Skin of body (tissue), 2 donors: Measurements from ENCODE around the gene MT1F. TPM values are rescaled to one million over a fixed set of nuclear protein-coding genes. Genes with fewer than 3 reads are reported as not detected.
"Not testable (repeated sequence)": the region's sequence is repeated elsewhere in the genome, so short reads cannot be mapped to it uniquely, and the experiment has no call there.

ENCODE experiments used
- DNase-seq: peaks from one replicate; lab custom pipeline; 2025; lab: John Stamatoyannopoulos, UW
- total RNA-seq: library from RNA; depleted of rRNA; stranded (reverse); fragments of >200 nt; gene quantifications from one replicate; pipeline ENCODE4 v1.2.3, GENCODE V29; 2014

The MT1F gene
- 0.49 TPM for total RNA-seq

DNA sequence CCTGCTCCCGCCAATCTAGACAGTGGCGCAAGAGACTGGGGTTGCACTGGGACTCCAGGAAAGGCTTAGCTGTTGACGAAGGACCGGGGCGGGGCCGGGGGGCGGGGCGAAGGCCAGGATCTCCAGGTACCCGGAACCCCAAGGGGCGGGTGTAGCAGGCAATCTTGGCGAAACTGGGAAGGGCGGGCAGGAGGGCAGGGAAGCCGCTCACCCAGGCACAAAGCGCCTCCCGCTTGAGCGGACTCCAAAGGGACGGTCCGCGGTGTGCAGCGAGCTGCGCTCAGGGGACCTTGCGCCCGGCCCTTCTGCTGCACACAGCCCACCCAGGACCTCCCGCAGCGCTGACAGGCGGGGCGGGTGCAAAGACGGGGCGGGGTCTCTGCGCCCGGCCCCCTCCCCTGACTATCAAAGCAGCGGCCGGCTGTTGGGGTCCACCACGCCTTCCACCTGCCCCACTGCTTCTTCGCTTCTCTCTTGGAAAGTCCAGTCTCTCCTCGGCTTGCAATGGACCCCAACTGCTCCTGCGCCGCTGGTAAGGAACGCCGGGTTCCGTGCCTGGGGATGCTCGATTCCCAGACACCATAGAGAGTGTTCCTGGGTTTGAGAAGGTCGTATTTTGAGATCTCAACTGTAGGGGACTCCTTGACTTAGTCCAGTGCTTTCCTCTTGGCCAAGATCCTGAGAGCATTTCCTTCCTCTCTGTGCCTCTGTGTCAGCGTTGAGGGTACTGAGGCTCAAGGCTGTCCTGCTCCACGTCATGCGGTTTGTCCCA is at the start of gene MT1F:
Gene MT1F, plus strand, starts transcription at position 405 of the 772 bp plus-strand sequence. Its CDS starts 100 bp downstream, at position 505.
- no peak for DNase-seq

DNA sequence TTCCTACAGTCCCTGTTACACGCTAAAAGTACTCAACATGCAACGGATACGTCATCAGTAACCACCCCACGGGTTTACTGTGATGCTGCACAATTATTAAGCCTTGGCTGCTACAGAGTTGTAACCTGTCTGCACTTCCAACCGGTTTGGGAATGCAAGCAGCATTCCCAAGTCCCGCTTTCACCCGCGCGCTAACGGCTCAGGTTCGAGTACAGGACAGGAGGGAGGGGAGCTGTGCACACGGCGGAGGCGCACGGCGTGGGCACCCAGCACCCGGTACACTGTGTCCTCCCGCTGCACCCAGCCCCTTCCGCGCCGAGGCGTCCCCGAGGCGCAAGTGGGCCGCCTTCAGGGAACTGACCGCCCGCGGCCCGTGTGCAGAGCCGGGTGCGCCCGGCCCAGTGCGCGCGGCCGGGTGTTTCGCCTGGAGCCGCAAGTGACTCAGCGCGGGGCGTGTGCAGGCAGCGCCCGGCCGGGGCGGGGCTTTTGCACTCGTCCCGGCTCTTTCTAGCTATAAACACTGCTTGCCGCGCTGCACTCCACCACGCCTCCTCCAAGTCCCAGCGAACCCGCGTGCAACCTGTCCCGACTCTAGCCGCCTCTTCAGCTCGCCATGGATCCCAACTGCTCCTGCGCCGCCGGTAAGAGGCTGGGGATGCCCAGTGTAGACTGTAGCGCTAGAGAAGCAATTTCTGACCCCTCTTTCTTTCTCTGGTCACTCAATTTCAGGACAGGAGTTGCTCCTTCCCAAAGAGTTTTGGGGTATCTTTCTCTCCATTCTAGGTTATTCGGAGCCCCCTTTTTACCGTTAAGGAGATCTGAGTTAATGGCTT is 49.5 kb upstream of the MT1F start, which contains the start of gene MT2A:
Gene MT2A, plus strand, starts transcription at position 542 of the 833 bp plus-strand sequence. Its CDS starts 72 bp downstream, at position 614.
- peak; percentile 92 for DNase-seq

DNA sequence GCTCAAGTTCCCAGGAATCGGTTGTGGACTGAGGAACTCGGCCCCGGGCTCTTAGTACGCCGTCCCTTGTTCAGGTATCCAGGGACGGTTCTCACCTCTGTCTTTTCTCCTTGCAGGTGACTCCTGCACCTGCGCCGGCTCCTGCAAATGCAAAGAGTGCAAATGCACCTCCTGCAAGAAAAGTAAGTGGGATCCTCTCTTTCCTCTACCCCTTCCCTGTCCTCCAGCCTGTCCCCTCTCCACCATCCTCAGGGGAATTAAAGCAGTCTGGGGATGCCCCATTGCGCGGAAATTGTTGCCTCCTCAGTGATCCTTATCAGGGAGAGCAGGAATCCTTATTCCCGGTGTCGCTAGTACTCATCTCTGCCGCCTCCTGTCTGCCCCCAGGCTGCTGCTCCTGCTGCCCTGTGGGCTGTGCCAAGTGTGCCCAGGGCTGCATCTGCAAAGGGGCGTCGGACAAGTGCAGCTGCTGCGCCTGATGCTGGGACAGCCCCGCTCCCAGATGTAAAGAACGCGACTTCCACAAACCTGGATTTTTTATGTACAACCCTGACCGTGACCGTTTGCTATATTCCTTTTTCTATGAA is 48.8 kb upstream of the MT1F start:
- no peak for DNase-seq

DNA sequence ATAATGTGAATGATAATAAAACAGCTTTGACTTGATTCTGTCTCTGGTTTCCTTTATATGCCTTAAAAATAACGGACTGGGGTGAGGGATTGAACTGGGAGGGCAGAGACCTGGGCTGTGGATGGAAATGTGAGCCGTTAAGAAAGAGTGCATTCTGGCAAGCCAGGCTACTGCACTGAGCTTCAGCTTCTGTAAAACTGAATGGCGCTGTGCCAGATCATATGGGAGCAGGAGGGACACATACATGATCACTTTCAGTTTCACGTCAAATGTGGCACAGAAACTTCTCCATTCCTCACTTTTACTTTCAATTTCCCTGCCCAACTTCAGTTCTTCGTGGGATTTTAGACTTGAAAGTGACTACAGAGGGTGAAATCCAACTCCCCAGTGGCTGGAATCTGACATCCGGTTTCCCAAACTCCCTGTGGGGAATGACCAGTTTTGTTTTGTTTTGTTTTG is 48.3 kb upstream of the MT1F start:
- DNase-seq = peak; percentile 86

DNA sequence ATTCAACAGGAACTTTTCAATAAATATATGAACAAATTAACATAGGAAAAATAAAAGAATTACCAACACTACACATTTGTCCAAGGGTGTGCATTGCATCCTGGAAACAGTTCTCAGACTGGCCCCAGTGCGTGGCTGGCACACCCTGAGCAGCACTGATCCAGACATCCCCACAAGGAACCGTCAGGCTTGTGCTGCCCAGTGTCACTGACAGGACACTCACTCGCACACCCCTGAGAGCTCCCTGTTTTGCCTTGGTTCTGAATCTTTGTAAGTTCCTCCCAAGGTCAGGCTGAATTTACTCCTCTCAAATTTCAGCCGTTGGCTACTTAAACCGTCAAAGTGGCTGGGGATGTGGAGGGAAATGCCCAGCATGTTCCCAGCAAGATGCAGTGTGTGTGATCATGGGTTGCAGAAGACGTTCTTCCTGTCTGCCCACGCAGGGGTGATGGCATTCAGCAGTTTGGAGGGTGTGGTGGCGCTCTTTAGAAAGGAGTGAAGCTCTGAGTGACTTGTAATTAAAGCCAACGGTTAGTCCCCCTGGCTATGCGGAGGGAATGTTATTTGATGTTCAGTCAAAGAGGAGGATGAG is 47.6 kb upstream of the MT1F start:
- peak; percentile 56 for DNase-seq

DNA sequence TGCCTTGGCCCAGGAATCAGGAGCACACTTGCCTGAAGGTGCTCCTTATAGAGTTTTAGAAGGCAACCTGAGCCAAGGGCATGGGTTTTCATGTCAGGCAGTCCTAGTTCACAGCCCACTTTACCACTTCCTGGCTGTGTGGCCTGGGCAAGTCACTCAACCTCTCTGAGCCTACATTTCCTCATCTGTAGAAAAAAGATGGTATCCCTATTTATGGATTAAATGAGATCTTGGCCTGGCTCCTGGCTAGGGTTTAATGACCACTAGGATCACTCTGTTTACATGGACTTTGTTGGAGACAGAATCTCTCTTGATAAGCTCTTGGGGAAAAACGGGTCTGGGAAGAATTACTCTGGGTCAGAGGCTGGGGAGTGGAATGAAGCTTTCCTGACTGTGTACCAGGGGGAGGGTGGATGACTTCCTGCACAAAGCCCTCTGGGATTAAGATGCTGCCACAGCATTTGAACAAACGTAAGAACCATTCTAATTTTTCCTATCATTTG is 47.1 kb upstream of the MT1F start:
- DNase-seq = peak; percentile 46

DNA sequence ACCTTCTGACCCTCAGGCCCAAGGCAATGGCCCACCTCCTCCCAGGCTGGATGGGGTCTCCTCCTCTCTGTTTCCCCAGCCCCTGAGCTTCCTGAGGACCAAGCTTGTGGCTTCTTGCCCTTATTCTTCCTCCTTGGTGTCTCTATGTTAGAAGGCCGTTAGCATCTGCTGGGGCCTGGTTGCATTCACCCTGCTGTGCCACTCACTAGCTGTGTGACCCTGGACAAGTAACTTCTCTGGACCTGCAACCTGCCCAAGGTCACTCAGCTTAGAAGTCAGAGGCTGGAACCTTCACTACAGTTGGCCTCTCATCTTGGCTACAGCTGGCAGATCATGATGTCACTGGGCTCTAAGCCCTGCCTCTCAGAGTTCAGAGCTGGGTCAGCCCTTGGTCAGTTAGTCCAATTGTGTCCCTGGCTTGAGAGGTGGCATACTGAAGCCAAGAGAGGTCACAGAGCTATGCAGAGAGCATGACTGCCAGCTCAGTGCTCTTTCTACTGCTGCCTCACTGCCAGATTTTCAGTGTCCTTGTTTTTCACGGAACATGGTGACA is 46.4 kb upstream of the MT1F start:
- DNase-seq = peak; percentile 8

DNA sequence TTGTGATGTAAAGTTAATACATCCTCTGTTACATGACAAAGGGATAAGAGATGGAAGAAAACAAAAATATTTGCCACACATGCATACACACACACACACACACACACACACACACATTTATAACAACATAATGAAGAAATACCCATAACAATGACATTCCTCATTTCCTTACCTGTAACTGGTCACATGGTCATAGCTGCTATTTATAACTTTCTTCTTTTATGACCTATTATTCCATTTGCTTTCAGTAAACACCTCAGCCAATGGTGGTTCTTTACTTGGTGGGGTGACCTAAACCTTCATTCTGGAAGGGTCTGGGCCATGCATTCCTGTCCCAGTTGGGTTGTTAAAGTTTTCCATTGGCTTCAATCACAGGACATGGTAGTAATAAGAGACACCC is 44.1 kb upstream of the MT1F start:
- no peak for DNase-seq

DNA sequence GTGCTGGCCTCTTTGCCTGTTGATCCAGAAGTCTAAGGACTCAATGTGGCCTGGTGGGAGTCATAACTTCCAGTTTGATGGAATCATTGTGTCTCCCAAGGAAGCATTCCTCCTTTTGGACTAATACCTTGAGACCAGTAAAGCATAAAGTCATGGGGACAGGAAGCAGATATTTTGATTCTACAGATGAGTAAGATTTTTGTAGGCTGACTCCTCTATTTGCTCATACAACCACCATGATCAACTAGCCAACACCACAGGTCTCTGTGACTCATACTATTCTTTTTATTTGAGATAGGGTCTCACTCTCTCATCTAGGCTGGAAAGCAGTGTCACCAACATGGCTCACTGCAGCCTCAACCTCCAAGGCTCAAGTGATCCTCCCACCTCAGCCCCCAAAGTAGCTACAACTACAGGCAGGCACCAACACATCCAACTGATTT is 43.2 kb upstream of the MT1F start:
- DNase-seq = no peak

DNA sequence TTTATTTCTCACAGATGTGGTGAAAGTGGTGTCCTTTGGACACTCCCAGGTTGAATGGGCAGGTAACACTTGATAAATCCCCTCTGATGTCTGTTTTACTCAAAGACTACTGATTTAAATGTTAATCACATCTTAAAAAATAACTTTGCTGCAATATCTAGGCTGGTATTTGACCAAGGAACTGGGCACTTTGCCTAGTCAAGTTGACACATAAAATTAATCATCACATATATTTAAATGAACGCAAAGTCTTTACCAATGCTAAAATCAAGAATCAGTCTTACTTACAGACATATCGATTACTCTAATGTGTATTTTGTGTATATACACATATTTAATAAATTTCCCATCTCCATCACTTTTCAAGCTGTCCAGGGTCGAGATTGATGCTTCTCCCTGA is 42.4 kb upstream of the MT1F start:
- DNase-seq = no peak

DNA sequence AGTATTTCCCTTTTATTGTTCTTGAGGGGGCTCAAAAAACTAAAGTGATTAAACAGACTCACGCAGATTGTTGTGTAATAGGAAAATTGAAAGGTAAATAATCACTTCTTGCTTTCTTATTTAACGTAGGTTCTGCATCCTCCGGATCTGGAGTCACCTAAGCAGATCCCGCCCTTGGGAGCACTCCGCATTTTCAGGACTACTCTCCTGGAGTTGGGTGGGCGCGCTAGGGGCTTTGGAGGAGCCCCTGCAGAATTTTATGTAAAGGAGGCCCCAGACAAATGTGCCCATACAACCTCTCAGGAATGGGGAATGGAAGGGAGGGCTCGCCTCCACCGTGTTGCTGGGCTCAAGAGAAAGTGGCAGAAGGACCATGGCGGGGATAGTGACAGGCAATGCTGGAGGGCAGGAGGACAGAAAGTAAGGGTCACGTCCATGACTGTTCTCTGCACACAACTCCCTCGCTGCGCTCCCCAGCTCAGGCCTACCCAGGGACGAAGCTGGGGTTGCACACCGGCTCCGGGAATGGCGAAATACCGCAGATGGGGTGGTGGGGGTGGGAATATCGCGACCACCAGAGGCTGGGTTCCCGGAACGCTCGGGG is 41.0 kb upstream of the MT1F start:
- no peak for DNase-seq

DNA sequence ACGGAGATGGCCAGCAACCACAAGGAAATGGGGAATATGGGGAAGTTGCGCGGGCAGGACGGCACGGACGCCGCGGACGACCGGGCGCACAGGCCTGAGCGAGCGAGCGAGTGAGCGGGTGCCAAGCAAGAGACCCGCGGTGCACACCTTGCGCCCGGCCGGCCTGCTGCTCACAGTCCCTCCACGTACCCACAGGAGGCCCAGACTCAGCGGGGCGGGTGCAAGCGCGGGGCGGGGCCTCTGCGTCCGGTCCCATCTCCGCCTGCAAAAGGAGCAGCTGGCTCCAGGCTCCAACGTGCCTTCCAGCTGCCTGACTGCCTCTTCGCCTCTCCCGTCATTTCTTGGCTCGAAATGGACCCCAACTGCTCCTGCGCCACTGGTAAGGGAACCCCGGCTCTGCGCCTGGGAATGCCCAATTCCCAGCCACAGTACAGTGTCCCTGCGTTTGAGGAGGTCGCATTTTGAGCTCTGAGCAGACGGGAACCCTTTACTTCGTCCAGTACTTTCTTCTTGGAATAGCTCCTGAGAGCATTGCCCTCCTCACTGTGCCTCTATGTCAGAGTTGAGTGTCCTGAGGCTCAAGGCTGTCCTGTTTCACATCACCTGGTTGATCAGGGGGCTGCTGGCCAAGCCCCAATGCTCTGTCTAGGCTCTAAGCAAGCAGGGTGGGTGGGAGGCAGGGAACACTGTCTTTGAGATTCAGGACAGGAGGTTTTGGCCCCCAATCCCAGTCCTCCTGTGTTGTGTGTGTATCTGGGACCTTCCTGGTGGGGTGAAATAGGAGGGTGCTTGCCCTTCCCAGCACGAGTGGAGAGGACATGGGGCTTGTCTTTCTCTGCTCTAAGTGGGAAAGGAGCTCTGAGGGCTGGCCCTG is 40.3 kb upstream of the MT1F start:
- DNase-seq = peak; percentile 58

DNA sequence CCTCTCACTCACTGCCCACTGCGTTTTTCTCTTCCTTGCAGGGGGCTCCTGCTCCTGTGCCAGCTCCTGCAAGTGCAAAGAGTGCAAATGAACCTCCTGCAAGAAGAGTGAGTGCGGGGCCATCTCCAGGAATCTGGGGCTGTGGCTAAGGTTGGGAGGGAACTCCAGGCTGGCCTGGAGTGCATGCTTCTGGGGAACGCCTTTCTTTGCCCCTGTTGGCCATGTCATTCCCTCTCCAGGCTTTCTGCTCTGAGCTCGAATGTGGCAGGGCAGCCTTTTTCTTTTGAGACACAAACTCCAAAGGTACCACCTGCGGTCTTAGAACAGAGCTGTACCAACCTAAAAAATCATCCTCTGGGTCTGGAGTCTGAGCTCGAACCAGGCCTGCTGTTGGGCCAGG is 39.6 kb upstream of the MT1F start:
- DNase-seq = no peak

DNA sequence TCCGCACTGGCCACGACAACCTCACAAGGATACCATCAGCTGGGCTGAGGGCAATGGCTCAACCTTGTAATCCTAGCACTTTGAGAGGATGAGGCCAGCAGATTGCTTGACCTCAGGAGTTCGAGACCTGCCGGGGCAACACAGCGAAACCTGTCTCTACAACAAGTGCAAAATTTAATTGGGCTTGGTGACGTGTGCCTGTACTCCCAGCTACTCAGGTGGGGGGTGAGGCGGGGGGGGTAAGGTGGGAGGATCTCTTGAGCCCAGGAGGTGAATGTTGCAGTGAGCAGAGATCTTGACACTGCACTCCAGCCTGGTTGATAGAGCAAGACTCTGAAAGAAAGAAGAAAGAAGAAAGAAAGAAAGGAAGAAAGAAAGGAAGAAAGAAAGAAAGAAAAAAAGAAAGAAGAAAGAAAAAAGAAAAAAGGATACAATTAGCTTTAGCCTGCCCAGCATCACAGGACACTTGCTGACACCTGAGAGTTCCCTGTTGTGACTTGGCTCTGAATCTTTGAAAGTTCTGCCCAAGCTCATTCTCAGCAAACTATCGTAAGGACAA is 37.3 kb upstream of the MT1F start:
- no peak for DNase-seq

DNA sequence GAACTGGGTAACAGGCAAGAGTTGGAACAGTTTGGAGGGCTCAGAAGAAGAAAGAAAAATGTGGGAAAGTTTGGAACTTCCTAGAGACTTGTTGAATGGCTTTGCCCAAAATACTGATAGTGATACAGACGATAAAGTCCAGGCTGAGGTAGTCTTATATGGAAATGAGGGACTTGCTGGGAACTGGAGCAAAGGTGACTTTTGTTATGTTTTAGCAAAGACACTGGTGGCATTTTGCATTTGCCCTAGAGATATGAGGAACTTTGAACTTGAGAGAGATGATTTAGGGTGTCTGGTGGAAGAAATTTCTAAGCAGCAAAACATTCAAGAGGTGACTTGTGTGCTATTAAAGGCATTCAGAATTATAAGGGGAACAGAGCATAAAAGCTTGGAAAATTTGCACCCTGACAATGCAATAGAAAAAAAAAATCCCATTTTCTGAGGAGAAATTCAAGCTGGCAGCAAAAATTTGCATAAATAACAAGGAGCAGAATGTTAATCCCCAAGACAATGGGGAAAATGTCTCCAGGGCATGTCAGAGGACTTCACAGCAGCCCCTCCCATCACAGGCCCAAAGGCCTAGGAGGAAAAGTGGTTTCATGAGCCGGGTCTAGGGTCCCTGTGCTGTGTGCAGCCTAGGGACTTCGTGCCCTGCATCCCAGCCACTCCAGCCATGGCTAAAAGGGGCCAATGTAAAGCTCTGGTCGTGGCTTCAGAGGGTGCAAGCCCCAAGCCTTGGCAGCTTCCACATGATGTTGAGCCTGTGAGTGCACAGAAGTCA is 35.9 kb upstream of the MT1F start:
- not testable (repeated sequence) for DNase-seq

DNA sequence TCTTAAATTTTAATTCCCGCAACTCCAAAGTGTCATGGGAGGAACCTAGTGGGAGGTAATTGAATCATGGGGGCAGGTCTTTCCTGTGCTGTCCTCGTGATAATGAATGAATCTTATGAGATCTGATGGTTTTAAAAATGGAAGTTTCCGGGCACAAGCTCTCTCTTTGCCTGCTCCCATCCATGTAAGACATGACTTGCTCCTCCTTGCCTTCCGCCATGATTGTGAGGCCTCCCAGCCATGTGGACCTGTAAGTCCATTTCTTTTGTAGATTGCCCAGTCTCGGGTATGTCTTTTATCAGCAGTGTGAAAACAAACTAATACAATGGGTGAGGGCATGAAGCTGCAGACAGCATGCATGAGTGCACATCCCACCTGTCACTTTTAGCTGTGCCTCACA is 34.6 kb upstream of the MT1F start:
- not testable (repeated sequence) for DNase-seq

DNA sequence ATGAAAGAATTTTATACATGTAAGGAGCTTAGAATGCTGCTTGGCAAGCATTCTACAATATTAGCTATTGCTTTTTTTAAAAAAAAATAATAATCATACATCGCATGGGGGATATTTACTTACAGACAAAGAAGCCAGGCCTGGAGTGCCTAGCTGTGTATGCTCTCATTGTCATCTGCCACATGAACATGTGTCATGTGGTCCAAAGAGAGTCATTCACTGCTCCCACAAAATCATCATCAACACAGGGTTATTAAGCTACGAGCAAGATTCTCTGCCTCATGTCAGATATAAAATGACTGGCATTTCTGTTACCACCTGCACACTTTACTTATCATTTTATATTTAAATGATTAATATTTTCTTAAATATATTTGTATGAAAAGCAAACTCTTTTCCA is 34.1 kb upstream of the MT1F start:
- DNase-seq = no peak

DNA sequence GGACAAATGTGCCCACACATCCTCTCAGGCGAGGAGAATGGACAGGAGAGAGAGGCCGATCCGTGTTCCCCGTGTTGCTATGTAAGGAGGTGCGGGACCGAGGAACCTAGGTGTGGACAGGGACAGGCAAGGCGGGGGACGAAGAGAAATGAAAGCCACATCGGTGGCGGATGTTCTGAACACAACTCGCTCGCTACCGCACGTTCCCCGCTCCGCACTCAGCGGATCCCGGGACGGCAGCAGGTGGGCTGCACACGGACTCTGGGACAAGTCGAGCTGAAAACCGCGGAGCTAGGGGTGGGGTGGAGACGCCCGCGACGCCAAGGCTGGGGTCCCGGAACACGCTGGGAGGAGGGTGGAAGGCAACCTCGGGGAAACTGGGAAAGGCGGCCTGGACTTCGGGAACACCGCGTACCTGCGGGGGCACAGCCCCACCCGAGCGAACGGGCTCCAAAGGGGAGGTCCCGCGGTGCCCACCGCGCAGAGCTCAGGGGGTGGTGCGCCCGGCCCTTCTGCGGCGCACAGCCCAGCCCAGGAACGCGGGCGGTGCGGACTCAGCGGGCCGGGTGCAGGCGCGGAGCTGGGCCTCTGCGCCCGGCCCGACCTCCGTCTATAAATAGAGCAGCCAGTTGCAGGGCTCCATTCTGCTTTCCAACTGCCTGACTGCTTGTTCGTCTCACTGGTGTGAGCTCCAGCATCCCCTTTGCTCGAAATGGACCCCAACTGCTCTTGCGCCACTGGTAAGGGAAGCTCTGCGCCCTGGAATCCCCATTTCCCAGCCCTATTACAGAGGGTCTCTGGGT is 32.4 kb upstream of the MT1F start, which contains the start of gene MT1E:
Gene MT1E, plus strand, starts transcription at position 642 of the 803 bp plus-strand sequence. Its CDS starts 71 bp downstream, at position 713.
- peak; percentile 63 for DNase-seq
